GM19455 (cell line): Measurements from ENCODE around the gene MAP3K7CL.
"Not testable (repeated sequence)": the region's sequence is repeated elsewhere in the genome, so short reads cannot be mapped to it uniquely, and the experiment has no call there.

Experiments used
- ATAC-seq: cut with Tn5 transposase; IDR thresholded peaks from one replicate; pipeline ENCODE4 v1.9.1; 2021; ENCODE audit not compliant: unreplicated experiment

The MAP3K7CL gene

DNA sequence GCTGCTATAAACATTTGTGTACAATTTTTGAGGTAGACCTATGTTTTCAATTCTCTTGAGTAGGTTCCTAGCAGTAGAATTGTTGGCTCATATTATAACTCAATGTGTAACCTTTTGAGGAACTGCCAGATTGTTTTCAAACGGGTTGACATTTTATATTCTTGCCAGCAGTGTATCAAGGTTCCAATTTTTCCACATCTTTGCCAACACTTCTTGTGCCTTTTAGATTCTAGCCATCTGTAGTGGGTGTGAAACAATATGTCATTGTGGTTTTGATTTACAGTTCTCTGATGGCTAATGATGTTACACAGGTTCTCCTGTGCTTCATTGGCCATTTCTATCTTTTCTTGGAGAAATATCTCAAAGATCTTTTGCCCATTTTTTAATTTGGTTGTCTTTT, 36.4 kb downstream of the MAP3K7CL start:
- ATAC-seq, result no peak

DNA sequence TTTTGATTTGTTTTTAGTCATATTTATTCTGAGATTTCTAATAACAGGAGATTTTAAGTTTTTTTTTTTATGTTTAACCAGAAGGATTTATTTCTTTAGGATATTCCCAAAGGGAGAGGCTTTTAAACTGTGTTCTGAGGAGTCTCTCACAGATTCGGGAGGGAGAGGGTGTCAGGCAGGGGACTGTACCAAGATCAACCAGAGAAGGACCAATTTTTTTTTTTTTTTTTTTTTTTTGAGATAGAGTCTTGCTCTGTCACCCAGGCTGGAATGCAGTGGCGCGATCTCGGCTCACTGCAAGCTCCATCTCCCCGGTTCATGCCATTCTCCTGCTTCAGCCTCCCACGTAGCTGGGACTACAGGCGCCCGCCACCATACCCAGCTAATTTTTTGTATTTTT, 37.0 kb downstream of the MAP3K7CL start:
- not testable (repeated sequence) for ATAC-seq

DNA sequence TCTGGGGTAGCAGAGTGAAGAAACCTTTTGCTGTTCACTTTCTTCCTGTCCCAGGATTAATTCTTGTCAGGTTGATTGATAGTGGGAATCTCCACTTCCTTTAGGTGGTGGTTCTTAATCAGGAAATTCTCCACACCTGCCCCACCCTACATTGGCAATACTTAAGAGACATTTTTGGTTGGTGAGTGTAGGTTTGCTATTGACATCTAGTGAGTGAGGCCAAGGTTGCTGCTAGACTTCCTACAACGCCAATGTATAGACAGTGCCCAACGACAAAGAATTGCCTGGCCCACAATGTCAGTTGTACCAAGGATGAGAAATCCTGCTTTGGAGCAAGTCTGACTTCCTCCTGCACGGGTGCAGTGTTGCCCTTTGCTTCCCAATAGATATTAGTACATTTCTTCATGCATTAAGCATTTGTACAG, 38.5 kb downstream of the MAP3K7CL start:
- ATAC-seq, result no peak

DNA sequence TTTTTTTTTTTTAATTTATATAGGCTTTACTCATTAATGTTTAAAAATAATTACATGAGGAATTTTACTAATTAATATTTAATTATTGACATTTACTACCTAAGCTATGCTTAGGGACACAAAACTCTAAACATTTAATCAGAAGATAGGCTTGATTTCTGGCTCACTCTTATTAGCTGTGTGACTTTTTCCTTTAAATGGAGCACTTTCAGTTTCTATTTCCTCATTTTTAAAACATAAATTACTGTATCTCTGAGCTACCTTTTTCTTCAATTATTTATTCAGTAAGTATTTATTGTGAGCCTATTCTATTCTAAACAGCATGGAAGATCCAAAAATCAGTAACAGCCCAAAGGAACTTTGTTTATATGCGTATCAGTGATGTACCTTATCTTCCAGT, 40.5 kb downstream of the MAP3K7CL start:
- ATAC-seq, result no peak

DNA sequence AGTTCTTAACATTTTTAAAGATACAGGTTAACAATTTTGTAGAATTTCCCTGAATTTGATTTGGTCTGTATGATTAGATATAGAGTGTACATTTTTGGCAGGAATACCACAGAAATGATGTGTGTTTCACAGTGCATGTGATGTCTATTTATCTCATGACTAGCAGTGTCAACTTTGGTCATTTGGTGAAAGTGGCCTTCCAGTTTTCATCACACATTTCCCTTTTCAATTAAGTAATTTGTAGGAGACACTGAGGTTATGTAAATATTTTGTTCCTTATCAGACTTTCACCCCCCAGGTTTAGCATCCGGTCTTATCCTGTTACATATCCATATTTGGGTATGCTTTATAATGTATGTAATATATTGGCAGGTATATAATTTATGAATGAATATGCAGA, 41.8 kb downstream of the MAP3K7CL start:
- no peak for ATAC-seq

DNA sequence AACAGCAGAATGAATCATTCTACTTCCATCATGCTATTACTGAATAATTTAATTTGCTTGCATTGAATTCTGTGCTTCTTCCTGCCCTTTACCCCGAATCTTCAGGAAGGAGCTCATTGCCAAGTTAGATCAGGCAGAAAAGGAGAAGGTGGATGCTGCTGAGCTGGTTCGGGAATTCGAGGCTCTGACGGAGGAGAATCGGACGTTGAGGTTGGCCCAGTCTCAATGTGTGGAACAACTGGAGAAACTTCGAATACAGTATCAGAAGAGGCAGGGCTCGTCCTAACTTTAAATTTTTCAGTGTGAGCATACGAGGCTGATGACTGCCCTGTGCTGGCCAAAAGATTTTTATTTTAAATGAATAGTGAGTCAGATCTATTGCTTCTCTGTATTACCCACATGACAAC, 44.2 kb downstream of the MAP3K7CL start:
- ATAC-seq, result no peak

DNA sequence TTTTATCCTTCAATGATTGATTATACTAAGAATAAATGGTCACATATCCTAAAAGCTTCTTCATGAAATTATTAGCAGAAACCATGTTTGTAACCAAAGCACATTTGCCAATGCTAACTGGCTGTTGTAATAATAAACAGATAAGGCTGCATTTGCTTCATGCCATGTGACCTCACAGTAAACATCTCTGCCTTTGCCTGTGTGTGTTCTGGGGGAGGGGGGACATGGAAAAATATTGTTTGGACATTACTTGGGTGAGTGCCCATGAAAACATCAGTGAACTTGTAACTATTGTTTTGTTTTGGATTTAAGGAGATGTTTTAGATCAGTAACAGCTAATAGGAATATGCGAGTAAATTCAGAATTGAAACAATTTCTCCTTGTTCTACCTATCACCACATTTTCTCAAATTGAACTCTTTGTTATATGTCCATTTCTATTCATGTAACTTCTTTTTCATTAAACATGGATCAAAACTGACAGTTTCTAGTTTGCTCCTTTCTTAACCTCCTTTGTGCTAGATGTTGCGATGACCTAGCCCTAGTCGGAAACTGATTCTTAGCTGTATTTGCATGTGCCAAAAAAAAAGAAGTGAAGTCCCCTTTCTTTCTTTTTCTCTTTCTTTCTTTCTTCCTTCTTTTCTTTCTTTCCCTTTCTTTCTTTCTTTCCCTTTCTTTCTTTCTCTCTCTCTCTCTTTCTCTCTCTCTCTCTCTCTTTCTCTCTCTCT, 45.1 kb downstream of the MAP3K7CL start:
- ATAC-seq, result no peak

DNA sequence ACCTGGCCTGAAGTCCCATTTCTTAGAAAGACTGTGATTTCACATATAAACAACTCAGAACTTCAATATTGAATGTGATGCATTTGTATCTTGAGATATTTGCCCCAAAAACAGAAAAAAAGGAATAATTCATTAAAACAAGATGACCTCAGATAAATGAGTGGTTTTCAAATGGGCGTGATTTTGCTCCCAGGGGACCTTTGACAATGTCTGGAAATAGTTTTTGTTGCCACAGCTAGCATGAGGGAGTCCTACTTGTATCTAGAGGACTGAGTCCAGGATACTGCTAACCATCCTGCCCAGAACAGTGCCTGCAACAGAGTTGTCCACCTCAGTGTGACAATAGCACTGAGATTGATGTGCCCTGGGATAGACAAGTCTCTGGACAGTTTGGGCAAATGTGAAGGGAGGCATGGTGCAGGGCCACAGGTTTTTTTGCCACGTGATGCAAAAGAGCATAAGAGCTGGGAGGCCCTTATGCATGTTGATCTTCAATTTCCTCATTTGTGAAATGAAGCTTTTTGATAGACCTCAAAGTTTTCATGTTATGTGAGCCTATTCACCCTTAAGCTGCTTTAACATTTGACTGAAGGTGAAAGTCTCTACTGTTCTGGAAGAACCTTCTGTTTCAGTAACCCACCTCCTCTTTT, 46.2 kb downstream of the MAP3K7CL start:
- ATAC-seq, result no peak

DNA sequence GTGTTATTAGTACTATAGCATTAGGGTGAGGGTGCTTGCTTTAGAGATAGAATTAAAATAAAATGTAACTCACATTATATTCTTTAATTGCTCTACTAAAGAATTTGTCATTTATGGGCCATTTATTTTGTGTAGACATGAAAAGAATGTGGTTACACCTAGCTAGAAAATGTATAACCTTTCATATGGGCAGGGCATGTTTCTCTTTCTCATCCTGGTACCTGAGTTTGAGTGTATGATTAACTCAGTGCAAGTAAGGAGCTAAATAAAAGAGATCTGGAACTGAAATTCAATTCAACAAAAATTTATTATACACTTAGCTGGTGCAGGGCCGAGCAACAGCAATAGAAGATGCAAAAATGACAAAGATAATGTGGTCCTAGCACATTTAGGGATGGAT, 47.4 kb downstream of the MAP3K7CL start:
- no peak for ATAC-seq

DNA sequence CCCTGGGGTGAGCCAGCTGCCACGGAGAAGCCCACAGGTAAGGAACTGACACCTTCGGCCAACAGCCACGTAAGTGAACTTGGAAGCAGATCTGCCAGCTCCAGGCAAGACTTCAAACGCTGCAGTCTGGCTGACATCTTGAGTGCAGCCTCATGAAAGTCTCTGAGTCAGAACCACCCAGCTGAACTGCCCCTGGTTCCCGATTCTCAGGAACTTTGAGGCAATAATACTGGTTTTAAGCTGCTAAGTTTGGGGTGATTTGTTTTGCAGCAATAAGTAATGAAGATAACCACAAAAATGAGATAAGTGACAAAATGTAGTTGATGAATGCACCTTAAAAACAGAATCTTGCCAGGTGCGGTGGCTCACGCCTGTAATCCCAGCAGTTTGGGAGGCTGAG, 48.5 kb downstream of the MAP3K7CL start:
- ATAC-seq, result no peak

DNA sequence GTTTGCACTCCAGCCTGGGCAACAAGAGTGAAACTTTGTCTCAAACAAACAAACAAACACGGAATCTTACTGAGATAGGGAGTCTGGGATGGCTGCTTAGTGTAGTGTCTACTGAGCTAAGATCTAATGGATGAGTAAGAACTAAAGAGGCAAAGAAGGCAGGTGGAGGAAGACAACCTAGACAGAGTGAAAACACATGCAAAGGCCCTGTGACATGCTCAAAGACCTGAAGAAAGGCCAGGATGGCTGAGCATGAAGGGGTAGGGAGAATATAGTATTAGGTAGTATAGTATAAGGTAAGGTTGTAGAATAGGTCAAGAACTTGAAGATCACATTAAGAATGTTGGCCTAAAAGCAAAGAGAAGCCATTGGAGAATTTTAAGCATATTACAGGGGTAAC, 49.1 kb downstream of the MAP3K7CL start:
- no peak for ATAC-seq

DNA sequence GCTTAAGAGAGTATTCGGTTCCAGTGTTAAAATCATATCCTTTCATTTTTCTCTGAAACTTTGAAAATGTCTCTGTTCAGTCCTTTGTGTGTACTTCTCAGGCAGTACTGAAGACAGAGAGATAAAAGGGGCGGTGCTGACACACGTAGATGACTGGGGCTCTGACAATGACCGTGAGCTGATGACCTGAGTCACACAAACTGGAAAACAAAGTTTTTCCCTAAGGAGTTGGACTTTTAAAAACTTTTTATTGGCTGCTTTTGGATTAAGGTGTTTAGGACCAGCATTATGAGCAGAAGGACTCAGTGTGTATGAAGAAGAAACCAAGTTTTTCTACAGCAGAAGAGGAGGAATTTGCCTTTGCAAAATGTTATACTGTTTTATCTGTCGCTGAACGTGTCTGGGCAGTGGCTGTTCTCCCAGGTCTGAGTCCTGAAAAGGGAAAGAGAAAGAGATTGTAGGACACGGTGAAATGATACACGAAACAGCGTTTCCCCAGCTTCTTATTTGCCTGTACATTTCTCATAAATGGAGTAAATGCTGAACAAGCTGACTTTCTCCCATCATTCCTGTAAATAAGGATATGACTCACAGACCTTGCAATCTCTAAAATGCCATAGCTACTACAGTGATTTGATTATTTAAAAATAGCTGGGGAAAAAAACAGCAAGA, 51.5 kb downstream of the MAP3K7CL start:
- peak; percentile 65 for ATAC-seq

DNA sequence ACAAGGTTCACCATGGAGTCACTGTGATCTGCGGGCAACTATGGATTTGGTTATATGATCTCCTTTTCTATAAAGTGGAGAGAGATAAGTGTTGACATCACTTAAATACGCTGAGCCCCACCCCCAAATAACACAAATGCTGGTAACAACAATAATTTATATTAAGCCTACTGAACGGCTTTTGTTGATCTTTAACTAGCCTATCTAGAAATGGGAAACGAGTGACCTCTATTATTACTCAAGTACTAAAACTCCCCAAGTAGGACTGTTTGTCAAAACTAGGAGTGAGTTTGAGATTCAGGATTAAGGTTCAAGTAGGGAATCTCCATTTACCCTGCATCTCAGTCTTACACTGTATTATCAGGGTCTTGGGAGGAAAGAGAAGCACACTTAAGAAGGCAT, 52.2 kb downstream of the MAP3K7CL start:
- ATAC-seq, result no peak

DNA sequence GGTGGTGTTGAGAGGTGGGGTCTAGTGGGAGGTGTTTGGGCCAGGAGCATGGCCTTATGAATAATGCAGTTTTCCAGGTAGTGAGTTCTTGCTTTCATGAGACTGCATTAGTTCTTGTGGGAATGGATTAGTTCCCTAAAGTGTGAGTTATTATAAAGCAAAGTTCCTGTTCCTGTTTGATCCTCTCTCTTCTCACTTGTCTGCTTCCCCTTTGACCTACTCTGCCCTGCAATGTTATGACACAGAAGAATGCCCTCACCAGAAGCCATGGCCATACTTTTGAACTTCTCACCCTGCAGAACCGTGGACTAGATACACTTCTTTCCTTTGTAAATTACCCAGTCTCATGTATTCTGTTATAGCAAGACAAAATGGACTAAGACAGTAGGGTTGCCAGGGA, 53.6 kb downstream of the MAP3K7CL start:
- no peak for ATAC-seq

DNA sequence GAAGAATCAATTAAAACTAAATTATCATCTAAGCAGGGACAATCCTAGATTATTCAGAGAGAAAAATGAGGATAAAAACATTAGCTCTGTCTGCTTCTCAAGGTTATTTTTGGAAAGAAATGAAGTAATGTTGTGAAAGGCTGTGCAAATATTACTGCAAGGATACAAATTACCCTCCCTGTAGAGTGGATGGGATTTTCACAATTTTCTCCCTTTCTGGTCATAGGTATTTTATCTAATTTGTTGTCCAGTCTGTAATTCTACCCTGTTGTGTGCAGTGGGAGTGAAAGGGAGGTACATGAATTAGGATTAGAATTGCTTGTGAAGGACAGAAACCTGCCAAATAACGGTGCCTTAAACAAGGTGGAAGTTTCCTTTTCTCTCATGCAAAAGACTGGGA, 54.7 kb downstream of the MAP3K7CL start:
- no peak for ATAC-seq

DNA sequence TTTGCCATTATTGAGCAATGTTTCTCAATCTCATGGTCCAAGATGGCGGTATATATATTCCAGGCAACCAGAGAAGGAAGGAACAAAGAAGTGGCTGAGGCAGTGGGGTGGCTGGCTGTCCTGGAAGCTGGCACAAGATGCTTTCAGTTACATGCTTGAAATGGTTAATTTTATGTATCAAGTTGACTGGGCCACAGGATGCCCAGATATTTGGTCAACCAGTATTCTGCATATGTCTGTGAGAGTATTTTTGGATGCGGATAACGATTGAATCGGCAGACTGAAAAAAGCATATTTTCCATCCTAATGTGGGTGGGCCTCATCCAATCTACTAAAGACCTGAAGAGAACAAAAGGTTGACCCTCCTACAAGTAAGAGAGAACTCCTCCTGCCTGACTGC, 55.2 kb downstream of the MAP3K7CL start:
- ATAC-seq, result no peak

DNA sequence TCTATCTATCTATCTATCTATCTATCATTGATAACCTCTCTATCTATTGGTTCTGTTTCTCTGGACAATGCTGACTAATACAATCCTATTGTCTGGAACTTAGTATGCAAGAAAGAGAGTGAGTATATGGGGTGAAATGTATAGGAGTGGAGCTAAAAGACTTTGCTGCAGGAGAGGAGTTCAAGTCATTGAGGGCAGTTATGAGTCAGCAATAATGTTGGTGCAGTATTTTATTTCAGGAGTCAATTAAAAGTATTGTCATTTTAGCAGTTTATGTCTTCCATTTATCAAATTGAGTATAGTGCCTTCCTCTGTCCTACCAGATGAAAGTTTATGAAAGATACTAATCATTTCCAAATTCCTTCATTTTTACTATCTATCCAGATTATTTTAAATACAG, 55.8 kb downstream of the MAP3K7CL start:
- no peak for ATAC-seq

DNA sequence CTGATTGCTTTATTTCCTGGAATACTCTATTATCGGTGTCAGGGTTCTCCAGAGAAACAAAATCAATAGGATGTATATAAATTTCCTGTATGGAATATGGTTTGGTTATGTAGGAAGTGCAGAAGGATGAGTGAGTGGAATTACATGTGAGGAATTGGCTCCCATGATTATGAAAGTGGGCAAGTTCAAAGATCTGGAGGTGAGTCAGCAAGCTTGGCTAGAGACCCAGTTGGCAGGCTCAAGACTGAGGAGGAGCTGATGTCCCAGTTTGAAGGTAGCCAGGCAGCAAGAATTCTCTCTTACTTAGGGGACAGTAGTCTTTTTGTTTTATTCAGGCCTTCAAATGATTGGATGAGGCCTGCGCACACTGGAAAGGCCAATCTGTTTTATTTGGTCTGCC, 57.5 kb downstream of the MAP3K7CL start:
- no peak for ATAC-seq

DNA sequence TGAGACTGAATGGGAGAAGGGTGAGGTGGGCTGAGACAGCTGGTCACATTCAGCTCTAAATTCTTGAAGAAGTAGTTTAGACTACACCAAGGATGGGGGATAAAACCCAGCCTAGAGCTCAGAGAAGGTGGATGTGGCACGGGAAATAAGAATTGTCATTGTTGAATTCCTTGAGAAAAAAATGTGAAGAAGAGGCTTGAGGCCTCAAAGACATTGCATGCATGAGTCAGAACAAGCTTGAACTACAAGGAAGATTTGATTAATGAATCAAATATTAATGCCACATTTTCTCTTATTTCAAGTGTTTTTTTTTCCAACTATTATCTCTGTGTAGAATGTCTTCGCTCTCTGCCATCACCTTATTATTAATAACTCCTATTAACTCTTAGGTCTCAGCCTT, 58.9 kb downstream of the MAP3K7CL start:
- no peak for ATAC-seq

DNA sequence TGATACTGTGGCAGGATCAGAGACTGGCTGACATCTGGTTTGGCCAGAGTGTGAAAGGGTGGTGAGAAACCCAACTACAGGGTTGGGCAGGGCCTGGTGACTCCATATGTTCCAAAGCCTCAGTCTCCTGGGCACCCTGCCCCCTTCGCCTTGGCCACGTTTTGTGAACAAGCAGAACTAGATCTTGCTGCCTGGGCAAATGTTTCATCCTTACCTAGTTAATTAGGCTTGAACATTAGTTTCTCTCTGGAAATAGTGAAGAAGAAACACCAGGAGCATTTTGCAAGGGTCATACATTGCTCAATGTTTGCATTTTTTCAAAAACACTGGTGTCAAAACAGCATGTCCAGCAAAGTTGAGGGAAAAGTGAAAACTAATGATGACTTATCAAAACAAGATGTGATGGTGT, 60.5 kb downstream of the MAP3K7CL start:
- ATAC-seq, result no peak

DNA sequence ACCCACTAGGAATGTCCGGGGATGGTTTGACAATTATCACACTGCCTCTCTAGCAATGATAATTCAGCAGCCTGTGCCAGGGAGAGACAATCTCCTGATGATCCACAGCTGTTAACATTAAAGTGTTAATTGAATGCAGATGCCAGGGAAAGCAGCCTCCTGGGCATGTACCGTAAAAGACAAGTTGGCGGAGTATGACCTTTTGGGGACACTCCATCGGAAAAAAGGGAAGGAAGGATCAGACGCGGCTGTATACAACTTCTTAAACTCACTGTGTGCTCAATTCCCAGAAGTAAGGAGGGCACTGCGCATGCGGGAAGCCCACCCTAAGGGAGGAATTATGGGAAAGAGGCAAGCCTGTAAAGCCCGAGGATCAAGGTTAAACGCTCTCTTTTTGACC, 62.6 kb downstream of the MAP3K7CL start:
- ATAC-seq, result no peak

DNA sequence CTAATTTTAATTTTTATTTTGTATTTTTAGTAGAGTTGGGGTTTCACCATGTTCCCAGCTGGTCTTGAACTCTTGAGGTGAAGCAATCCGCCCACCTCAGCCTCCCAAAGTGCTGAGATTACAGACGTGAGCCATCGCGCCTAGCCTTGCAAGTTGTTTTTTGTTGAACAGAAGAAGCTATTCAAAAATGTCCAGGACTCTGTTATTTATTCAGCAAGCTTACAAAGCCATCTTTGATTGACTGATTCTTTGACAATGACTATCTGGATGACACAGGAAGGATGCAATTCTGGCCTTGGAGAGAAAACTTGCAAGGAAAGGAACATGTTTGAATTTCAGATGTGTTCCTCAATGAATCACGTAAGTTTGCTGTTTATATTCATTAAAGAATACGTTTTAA, 63.5 kb downstream of the MAP3K7CL start:
- no peak for ATAC-seq
